HCT116 (cell line): ENCODE data around the gene ADCK1. TPM values are rescaled to one million over a fixed set of nuclear protein-coding genes. Genes with fewer than 3 reads are reported as not detected.

Source experiments
- ATAC-seq: fragments of 200-7000 bp; cut with Tn5 transposase; 2 replicates; pipeline ENCODE4 v1.9.1; 2020; ENCODE audit warnings: mild to moderate bottlenecking, moderate library complexity
- BruUV-seq: library from RNA; stranded (reverse); fragments of 400-500 nt; replicated peaks from 2 replicates; lab custom pipeline; 2021; lab: Mats Ljungman, UMichigan
- CTCF ChIA-PET: fragments of 300-600 bp; sonication (Branson Sonifier 250); formaldehyde crosslinking; loops from one replicate; lab custom pipeline; 2021; ENCODE audit warnings: antibody characterized with exemption; lab: Charles Lee
- POLR2A ChIA-PET: fragments of 300-600, 350-600 bp; sonication (Branson Sonifier 250); formaldehyde crosslinking; loops from one replicate; lab custom pipeline; 2021; ENCODE audit warnings: antibody characterized with exemption; lab: Charles Lee
- RAD21 ChIA-PET, 2 experiments: fragments of 300-600 bp; sonication (Branson Sonifier 250); formaldehyde crosslinking; loops; one replicate each; lab custom pipeline; 2023; ENCODE audit warnings: low total read pairs in 2 of 2; ENCODE audit not compliant: uncharacterized antibody in 2 of 2, unreplicated experiment in 2 of 2, low non-redundant PET in 1 of 2; lab: Charles Lee
- DNase-seq: peaks from one replicate; pipeline ENCODE4 v3.0.0-alpha.2; 2010; ENCODE audit warnings: low read depth, low spot score
- H2AFZ ChIP-seq: fragments of 200-600 bp; shearing (Covaris generic), sonication (generic); 2 replicates; pipeline ENCODE4 v1.6.1; 2017; ENCODE audit warnings: low read depth, mixed run types, mixed read lengths, antibody characterized with exemption, low read length; ENCODE audit not compliant: poor library complexity, severe bottlenecking
- H3K27ac ChIP-seq: 2 replicates; pipeline ENCODE4 v1.5.1; 2012; ENCODE audit warnings: low read depth, low read length
- H3K27me3 ChIP-seq: fragments of 200-600 bp; sonication (generic); 2 replicates; pipeline ENCODE4 v1.6.1; 2016; ENCODE audit warnings: mixed run types, low read length, mixed read lengths; ENCODE audit not compliant: insufficient read depth
- H3K36me3 ChIP-seq, 2 experiments: fragments of 200-500 bp in 1 of 2; fragments of 200-600 bp in 1 of 2; sonication (Bioruptor generic) in 1 of 2; sonication (generic) in 1 of 2; 2 replicates each; pipeline versions ENCODE4 v1.5.1 to v1.6.1; 2014 to 2016; ENCODE audit warnings: low read length in 2 of 2, inconsistent platforms in 1 of 2, mixed read lengths in 1 of 2, mixed run types in 1 of 2; ENCODE audit not compliant: insufficient read depth in 2 of 2, control insufficient read depth in 1 of 2
- H3K4me1 ChIP-seq, 2 experiments: fragments of 200-600 bp in 1 of 2; sonication (generic) in 1 of 2; 2 replicates each; pipeline versions ENCODE4 v1.5.1 to v1.6.1; 2012 to 2017; ENCODE audit warnings: low read length in 2 of 2, inconsistent platforms in 1 of 2, mild to moderate bottlenecking in 1 of 2, mixed read lengths in 1 of 2, mixed run types in 1 of 2, moderate library complexity in 1 of 2; ENCODE audit not compliant: insufficient read depth in 2 of 2, control insufficient read depth in 1 of 2
- H3K4me2 ChIP-seq: fragments of 200-600 bp; sonication (generic); 2 replicates; pipeline ENCODE4 v1.6.1; 2017; ENCODE audit warnings: mixed run types, low read length, mixed read lengths
- H3K4me3 ChIP-seq, 2 experiments: fragments of 200-600 bp in 1 of 2; sonication (generic) in 1 of 2; replicated peaks in 1 of 2; 2 replicates each; pipeline ENCODE4 v1.5.1; 2011 to 2016; ENCODE audit warnings: low read length in 2 of 2, control low read depth in 1 of 2, low read depth in 1 of 2, mild to moderate bottlenecking in 1 of 2, mixed read lengths in 1 of 2, mixed run types in 1 of 2
- H3K79me2 ChIP-seq: fragments of 200-600 bp; sonication (generic); 2 replicates; pipeline ENCODE4 v1.6.1; 2017; ENCODE audit warnings: mild to moderate bottlenecking, mixed run types, low read length, moderate library complexity, mixed read lengths; ENCODE audit not compliant: insufficient read depth
- H3K9ac ChIP-seq: fragments of 200-600 bp; sonication (generic); 2 replicates; pipeline ENCODE4 v1.6.1; 2016; ENCODE audit warnings: low read length, mixed read lengths
- H3K9me2 ChIP-seq: fragments of 200-600 bp; sonication (generic), shearing (Covaris generic); 2 replicates; pipeline ENCODE4 v1.6.1; 2017; ENCODE audit warnings: mixed run types, mild to moderate bottlenecking, moderate library complexity; ENCODE audit not compliant: insufficient read depth
- H3K9me3 ChIP-seq, 2 experiments: fragments of 200-500 bp in 1 of 2; fragments of 200-600 bp in 1 of 2; sonication (Bioruptor generic) in 1 of 2; sonication (generic) in 1 of 2; 2 replicates each; pipeline ENCODE4 v1.6.1; 2014 to 2017; ENCODE audit warnings: low read length in 2 of 2, mixed read lengths in 2 of 2, inconsistent platforms in 1 of 2, low read depth in 1 of 2, mild to moderate bottlenecking in 1 of 2, mixed run types in 1 of 2, moderate library complexity in 1 of 2; ENCODE audit not compliant: control insufficient read depth in 1 of 2, insufficient read depth in 1 of 2
- H4K20me1 ChIP-seq: fragments of 200-600 bp; sonication (generic), shearing (Covaris generic); 2 replicates; pipeline ENCODE4 v1.6.1; 2017; ENCODE audit warnings: mixed run types, mild to moderate bottlenecking, moderate library complexity; ENCODE audit not compliant: insufficient read depth
- CBX3 ChIP-seq: IDR thresholded peaks from 2 replicates; pipeline ENCODE4 v1.6.1; 2012; ENCODE audit warnings: low read depth
- ELF1 ChIP-seq: IDR thresholded peaks from 2 replicates; pipeline ENCODE4 v1.6.1; 2012; ENCODE audit warnings: low read depth, borderline replicate concordance
- EZH2 ChIP-seq: fragments of 200-600 bp; sonication (generic); IDR thresholded peaks from 2 replicates; pipeline ENCODE4 v1.6.1; 2017; ENCODE audit warnings: antibody characterized with exemption, mixed run types
- EZH2phosphoT487 ChIP-seq: fragments of 200-600 bp; IDR thresholded peaks from 2 replicates; pipeline ENCODE4 v1.6.1; 2018; ENCODE audit warnings: antibody characterized with exemption, borderline replicate concordance
- JUND ChIP-seq: IDR thresholded peaks from 2 replicates; pipeline ENCODE4 v1.6.1; 2012
- POLR2A ChIP-seq: IDR thresholded peaks from 2 replicates; pipeline ENCODE4 v1.7.0; 2011; ENCODE audit warnings: borderline replicate concordance; ENCODE audit not compliant: insufficient read depth, insufficient read length; ENCODE audit errors: extremely low read depth
- POLR2AphosphoS5 ChIP-seq: IDR thresholded peaks from 2 replicates; pipeline ENCODE4 v1.6.1; 2011; ENCODE audit warnings: mild to moderate bottlenecking, low read depth, low read length, moderate library complexity
- RAD21 ChIP-seq: IDR thresholded peaks from 2 replicates; pipeline ENCODE4 v1.6.1; 2012; ENCODE audit warnings: low read depth, mild to moderate bottlenecking
- SRF ChIP-seq: IDR thresholded peaks from 2 replicates; pipeline ENCODE4 v1.6.1; 2012; ENCODE audit warnings: low read depth
- TCF7L2 ChIP-seq: IDR thresholded peaks from 2 replicates; pipeline ENCODE4 v1.7.0; 2011; ENCODE audit warnings: borderline replicate concordance, inconsistent platforms; ENCODE audit not compliant: insufficient read depth, insufficient read length; ENCODE audit errors: extremely low read depth
- YY1 ChIP-seq: IDR thresholded peaks from 2 replicates; pipeline ENCODE4 v1.6.1; 2011; ENCODE audit warnings: low read length, low read depth, moderate library complexity, mild to moderate bottlenecking; ENCODE audit not compliant: insufficient replicate concordance; ENCODE audit errors: extremely low read depth
- ZFX ChIP-seq: fragments of 450-650 bp; IDR thresholded peaks from 2 replicates; pipeline ENCODE4 v1.6.1; 2017
- intact Hi-C: fragments of 100-400 bp; cut with micrococcal nuclease; formaldehyde crosslinking; loops from 2 replicates; pipeline ENCODE4 v1.10.0; 2022
- total RNA-seq: library from RNA; stranded (reverse); gene quantifications from one replicate; pipeline ENCODE4 v1.2.1, GENCODE V29; 2021; ENCODE audit not compliant: unreplicated experiment
- TF ChIP-seq, protein P1 (sequence below): IDR thresholded peaks from 2 replicates; pipeline ENCODE4 v1.6.1; 2012
- TF ChIP-seq, protein P2 (sequence below): IDR thresholded peaks from 2 replicates; pipeline ENCODE4 v1.6.1; 2012; ENCODE audit warnings: low read depth
- TF ChIP-seq, protein P3 (sequence below): IDR thresholded peaks from 2 replicates; pipeline ENCODE4 v1.6.1; 2011; ENCODE audit warnings: mild to moderate bottlenecking, low read length, moderate library complexity; ENCODE audit not compliant: insufficient replicate concordance; ENCODE audit errors: extremely low read depth

The ADCK1 gene
- total RNA-seq, 1 experiment from 2014 or later = 6.0 TPM

DNA sequence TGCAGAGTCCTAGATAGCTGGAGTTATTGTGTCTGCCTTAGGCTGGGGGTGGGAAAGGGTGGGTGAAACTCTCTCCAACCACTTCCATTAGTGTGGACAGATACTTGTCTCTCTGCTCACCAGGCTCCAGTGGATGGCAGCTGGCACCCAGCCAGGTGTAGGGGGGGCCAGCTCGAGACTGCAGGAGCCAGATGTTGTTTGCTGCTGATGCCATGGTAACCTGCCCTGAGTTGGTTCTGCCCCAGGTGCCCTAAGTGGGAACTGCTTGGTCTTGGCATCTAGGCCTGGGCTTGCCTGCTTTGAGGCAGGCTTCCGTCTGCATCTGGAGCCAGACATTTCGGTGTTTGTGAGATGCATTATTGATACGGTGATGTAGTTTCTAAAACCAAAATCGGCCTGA lies 82.2 kb downstream of the ADCK1 start:
- H3K9me2 ChIP-seq = no peaks in the 10 kb centered on the region
- ATAC-seq = no peak
- no peak overlapping the region for H2AFZ ChIP-seq
- H3K79me2 ChIP-seq = no peaks in the 10 kb centered on the region
- H3K4me1 ChIP-seq = no peaks in the 10 kb centered on the region
- H3K36me3 ChIP-seq = no peaks in the 10 kb centered on the region
- BruUV-seq = no TSS peak
- H3K27ac ChIP-seq = no peak overlapping the region
- ChIA-PET POLR2A (no interaction called here), RAD21 (no interaction called here), CTCF (no interaction called here)
- TF ChIP-seq, protein P1, sequence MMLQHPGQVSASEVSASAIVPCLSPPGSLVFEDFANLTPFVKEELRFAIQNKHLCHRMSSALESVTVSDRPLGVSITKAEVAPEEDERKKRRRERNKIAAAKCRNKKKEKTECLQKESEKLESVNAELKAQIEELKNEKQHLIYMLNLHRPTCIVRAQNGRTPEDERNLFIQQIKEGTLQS = no peak
- TF ChIP-seq, protein P2, sequence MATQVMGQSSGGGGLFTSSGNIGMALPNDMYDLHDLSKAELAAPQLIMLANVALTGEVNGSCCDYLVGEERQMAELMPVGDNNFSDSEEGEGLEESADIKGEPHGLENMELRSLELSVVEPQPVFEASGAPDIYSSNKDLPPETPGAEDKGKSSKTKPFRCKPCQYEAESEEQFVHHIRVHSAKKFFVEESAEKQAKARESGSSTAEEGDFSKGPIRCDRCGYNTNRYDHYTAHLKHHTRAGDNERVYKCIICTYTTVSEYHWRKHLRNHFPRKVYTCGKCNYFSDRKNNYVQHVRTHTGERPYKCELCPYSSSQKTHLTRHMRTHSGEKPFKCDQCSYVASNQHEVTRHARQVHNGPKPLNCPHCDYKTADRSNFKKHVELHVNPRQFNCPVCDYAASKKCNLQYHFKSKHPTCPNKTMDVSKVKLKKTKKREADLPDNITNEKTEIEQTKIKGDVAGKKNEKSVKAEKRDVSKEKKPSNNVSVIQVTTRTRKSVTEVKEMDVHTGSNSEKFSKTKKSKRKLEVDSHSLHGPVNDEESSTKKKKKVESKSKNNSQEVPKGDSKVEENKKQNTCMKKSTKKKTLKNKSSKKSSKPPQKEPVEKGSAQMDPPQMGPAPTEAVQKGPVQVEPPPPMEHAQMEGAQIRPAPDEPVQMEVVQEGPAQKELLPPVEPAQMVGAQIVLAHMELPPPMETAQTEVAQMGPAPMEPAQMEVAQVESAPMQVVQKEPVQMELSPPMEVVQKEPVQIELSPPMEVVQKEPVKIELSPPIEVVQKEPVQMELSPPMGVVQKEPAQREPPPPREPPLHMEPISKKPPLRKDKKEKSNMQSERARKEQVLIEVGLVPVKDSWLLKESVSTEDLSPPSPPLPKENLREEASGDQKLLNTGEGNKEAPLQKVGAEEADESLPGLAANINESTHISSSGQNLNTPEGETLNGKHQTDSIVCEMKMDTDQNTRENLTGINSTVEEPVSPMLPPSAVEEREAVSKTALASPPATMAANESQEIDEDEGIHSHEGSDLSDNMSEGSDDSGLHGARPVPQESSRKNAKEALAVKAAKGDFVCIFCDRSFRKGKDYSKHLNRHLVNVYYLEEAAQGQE = no peak
- no peaks in the 10 kb centered on the region for H3K9me3 ChIP-seq
- DNase-seq = no peak
- intact Hi-C loops = no loop called here
- no peaks in the 10 kb centered on the region for H4K20me1 ChIP-seq
- H3K27me3 ChIP-seq = no peaks in the 10 kb centered on the region
- no peak overlapping the region for H3K4me2 ChIP-seq
- H3K9ac ChIP-seq = no peak overlapping the region
- H3K4me3 ChIP-seq = no peak overlapping the region

DNA sequence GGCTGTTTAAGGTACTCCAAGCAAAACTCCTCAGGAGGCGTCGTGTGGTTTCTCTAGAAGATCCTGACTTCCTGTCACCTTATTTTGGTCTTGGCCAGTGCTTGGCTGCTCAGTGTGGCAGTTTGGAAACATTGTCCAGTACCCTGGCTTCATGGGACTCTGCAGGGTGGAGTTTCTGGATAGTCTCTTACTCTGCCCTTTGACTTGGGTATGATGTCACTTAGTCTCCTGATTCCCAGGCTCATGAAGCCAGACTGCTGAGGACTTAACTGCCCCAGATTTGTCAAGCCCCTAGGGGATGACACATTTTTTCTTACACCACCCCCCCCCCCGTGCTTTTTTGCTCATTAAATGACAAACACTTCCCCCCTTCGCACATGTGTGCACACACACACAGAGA lies 82.7 kb downstream of the ADCK1 start:
- Histone ChIP-seq H3K4me2 (no peak overlapping the region), H2AFZ (no peak overlapping the region), H4K20me1 (no peaks in the 10 kb centered on the region), H3K36me3 (no peaks in the 10 kb centered on the region), H3K9me3 (no peaks in the 10 kb centered on the region), H3K4me3 (no peak overlapping the region), H3K9me2 (no peaks in the 10 kb centered on the region), H3K27me3 (no peaks in the 10 kb centered on the region), H3K27ac (no peak overlapping the region), H3K79me2 (no peaks in the 10 kb centered on the region), H3K9ac (no peak overlapping the region), H3K4me1 (no peaks in the 10 kb centered on the region)
- RAD21 ChIA-PET = no interaction called here
- intact Hi-C loops = no loop called here
- POLR2A ChIA-PET = no interaction called here
- TF ChIP-seq YY1 (no peak), ZFX (no peak), JUND (no peak), POLR2A (no peak), CBX3 (no peak), POLR2AphosphoS5 (no peak), EZH2 (no peak), EZH2phosphoT487 (no peak), SRF (no peak), ELF1 (no peak), RAD21 (no peak), TCF7L2 (no peak)
- TF ChIP-seq, protein P3, sequence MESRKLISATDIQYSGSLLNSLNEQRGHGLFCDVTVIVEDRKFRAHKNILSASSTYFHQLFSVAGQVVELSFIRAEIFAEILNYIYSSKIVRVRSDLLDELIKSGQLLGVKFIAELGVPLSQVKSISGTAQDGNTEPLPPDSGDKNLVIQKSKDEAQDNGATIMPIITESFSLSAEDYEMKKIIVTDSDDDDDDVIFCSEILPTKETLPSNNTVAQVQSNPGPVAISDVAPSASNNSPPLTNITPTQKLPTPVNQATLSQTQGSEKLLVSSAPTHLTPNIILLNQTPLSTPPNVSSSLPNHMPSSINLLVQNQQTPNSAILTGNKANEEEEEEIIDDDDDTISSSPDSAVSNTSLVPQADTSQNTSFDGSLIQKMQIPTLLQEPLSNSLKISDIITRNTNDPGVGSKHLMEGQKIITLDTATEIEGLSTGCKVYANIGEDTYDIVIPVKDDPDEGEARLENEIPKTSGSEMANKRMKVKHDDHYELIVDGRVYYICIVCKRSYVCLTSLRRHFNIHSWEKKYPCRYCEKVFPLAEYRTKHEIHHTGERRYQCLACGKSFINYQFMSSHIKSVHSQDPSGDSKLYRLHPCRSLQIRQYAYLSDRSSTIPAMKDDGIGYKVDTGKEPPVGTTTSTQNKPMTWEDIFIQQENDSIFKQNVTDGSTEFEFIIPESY = no peak
- ATAC-seq (no peak), DNase-seq (no peak)
- CTCF ChIA-PET = no interaction called here
- BruUV-seq = no TSS peak
